HEK293 (cell line): Measurements from ENCODE around the gene DZIP1.

Experiments used
- BCL11A ChIP-seq: fragments of 450-650 bp; formaldehyde crosslinking; IDR thresholded peaks from 2 replicates; pipeline ENCODE4 v1.5.1; 2016; ENCODE audit warnings: low read depth, missing biosample characterization, missing genetic modification characterization
- BCL6B ChIP-seq: fragments of 450-650 bp; formaldehyde crosslinking; IDR thresholded peaks from 2 replicates; pipeline ENCODE4 v1.5.1; 2017; ENCODE audit warnings: missing biosample characterization, missing genetic modification characterization
- CTCF ChIP-seq: fragments of 450-650 bp; formaldehyde crosslinking; IDR thresholded peaks from 2 replicates; pipeline ENCODE4 v1.5.1; 2016; ENCODE audit warnings: missing biosample characterization, missing genetic modification characterization
- INSM2 ChIP-seq: fragments of 450-650 bp; formaldehyde crosslinking; IDR thresholded peaks from 2 replicates; pipeline ENCODE4 v1.5.1; 2016; ENCODE audit warnings: missing biosample characterization, missing genetic modification characterization
- MEIS1 ChIP-seq: sonication (generic); formaldehyde crosslinking; IDR thresholded peaks from 2 replicates; pipeline ENCODE4 v1.8.1; 2022; ENCODE audit warnings: missing genetic modification reagents, mild to moderate bottlenecking, borderline replicate concordance
- MZF1 ChIP-seq: fragments of 450-650 bp; formaldehyde crosslinking; IDR thresholded peaks from 2 replicates; pipeline ENCODE4 v1.5.1; 2017; ENCODE audit warnings: missing biosample characterization, missing genetic modification characterization, borderline replicate concordance
- OSR2 ChIP-seq: fragments of 450-650 bp; formaldehyde crosslinking; IDR thresholded peaks from 2 replicates; pipeline ENCODE4 v1.5.1; 2016; ENCODE audit warnings: missing biosample characterization, missing genetic modification characterization
- RBAK ChIP-seq: fragments of 450-650 bp; formaldehyde crosslinking; IDR thresholded peaks from 2 replicates; pipeline ENCODE4 v1.5.1; 2016; ENCODE audit warnings: missing biosample characterization, missing genetic modification characterization
- ZNF16 ChIP-seq: fragments of 450-650 bp; formaldehyde crosslinking; IDR thresholded peaks from 2 replicates; pipeline ENCODE4 v1.5.1; 2016; ENCODE audit warnings: low read depth, missing biosample characterization, missing genetic modification characterization
- ZNF184 ChIP-seq: fragments of 450-650 bp; IDR thresholded peaks from 2 replicates; pipeline ENCODE4 v1.5.1; 2018; ENCODE audit warnings: missing biosample characterization, mild to moderate bottlenecking, missing genetic modification characterization
- ZNF239 ChIP-seq: fragments of 450-650 bp; formaldehyde crosslinking; IDR thresholded peaks from 2 replicates; pipeline ENCODE4 v1.5.1; 2016; ENCODE audit warnings: missing biosample characterization, missing genetic modification characterization
- ZNF248 ChIP-seq: fragments of 450-650 bp; formaldehyde crosslinking; IDR thresholded peaks from 2 replicates; pipeline ENCODE4 v1.5.1; 2017; ENCODE audit warnings: missing biosample characterization, missing genetic modification characterization
- ZNF274 ChIP-seq, 2 experiments: fragments of 200-500 bp in 1 of 2; fragments of 450-650 bp in 1 of 2; sonication (Bioruptor generic) in 1 of 2; formaldehyde crosslinking in 1 of 2; IDR thresholded peaks; 2 replicates each; pipeline versions ENCODE4 v1.5.1 to v1.6.1; 2014 to 2016; ENCODE audit warnings: borderline replicate concordance in 1 of 2, inconsistent platforms in 1 of 2, low read length in 1 of 2, missing biosample characterization in 1 of 2, missing genetic modification characterization in 1 of 2
- ZNF280C ChIP-seq: fragments of 450-650 bp; formaldehyde crosslinking; IDR thresholded peaks from 2 replicates; pipeline ENCODE4 v1.5.1; 2016; ENCODE audit warnings: missing biosample characterization, missing genetic modification characterization
- ZNF280D ChIP-seq: fragments of 450-650 bp; formaldehyde crosslinking; IDR thresholded peaks from 2 replicates; pipeline ENCODE4 v1.5.1; 2016; ENCODE audit warnings: missing biosample characterization, missing genetic modification characterization
- ZNF350 ChIP-seq: fragments of 450-650 bp; formaldehyde crosslinking; IDR thresholded peaks from 2 replicates; pipeline ENCODE4 v1.5.0; 2017; ENCODE audit warnings: missing biosample characterization, mild to moderate bottlenecking, missing genetic modification characterization
- ZNF362 ChIP-seq: fragments of 450-650 bp; formaldehyde crosslinking; IDR thresholded peaks from 2 replicates; pipeline ENCODE4 v1.5.1; 2016; ENCODE audit warnings: missing biosample characterization, missing genetic modification characterization
- ZNF37A ChIP-seq: fragments of 450-650 bp; IDR thresholded peaks from 2 replicates; pipeline ENCODE4 v1.5.1; 2018; ENCODE audit warnings: missing biosample characterization, missing genetic modification characterization
- ZNF449 ChIP-seq: fragments of 450-650 bp; formaldehyde crosslinking; IDR thresholded peaks from 2 replicates; pipeline ENCODE4 v1.5.1; 2017; ENCODE audit warnings: missing biosample characterization, mild to moderate bottlenecking, missing genetic modification characterization, moderate library complexity
- ZNF473 ChIP-seq: fragments of 450-650 bp; formaldehyde crosslinking; IDR thresholded peaks from 2 replicates; pipeline ENCODE4 v1.5.1; 2017; ENCODE audit warnings: missing biosample characterization, missing genetic modification characterization
- ZNF488 ChIP-seq: fragments of 450-650 bp; formaldehyde crosslinking; IDR thresholded peaks from 2 replicates; pipeline ENCODE4 v1.5.1; 2016; ENCODE audit warnings: missing biosample characterization, missing genetic modification characterization
- ZNF600 ChIP-seq: fragments of 450-650 bp; formaldehyde crosslinking; IDR thresholded peaks from 2 replicates; pipeline ENCODE4 v1.5.1; 2016; ENCODE audit warnings: missing biosample characterization, missing genetic modification characterization
- ZNF610 ChIP-seq: fragments of 450-650 bp; formaldehyde crosslinking; IDR thresholded peaks from 2 replicates; pipeline ENCODE4 v1.5.1; 2016; ENCODE audit warnings: missing biosample characterization, missing genetic modification characterization, borderline replicate concordance
- ZNF664 ChIP-seq: fragments of 450-650 bp; formaldehyde crosslinking; IDR thresholded peaks from 2 replicates; pipeline ENCODE4 v1.5.1; 2016; ENCODE audit warnings: missing biosample characterization, missing genetic modification characterization
- ZNF785 ChIP-seq: fragments of 450-650 bp; formaldehyde crosslinking; IDR thresholded peaks from 2 replicates; pipeline ENCODE4 v1.5.1; 2016; ENCODE audit warnings: missing biosample characterization, missing genetic modification characterization
- ZNF830 ChIP-seq: fragments of 450-650 bp; IDR thresholded peaks from 2 replicates; pipeline ENCODE4 v1.5.0; 2018; ENCODE audit warnings: missing biosample characterization, missing genetic modification characterization, low read depth, mild to moderate bottlenecking, moderate library complexity

The DZIP1 gene

GRCh38 chr13:95643936-95644598 is 439 bp downstream of the DZIP1 start (continued):
- no peak for TF ChIP-seq MEIS1 (CRISPR knock-in tag)
- TF ChIP-seq ZNF248, result no peak
- TF ChIP-seq ZNF664 (tag by site-specific recombination), result no peak
- no peak for TF ChIP-seq ZNF280D (tag by site-specific recombination)
- TF ChIP-seq RBAK (tag by site-specific recombination), result no peak
- no peak for TF ChIP-seq ZNF473 (tag by site-specific recombination)
- no peak for TF ChIP-seq INSM2
- TF ChIP-seq ZNF280C (tag by site-specific recombination), result no peak
- no peak for TF ChIP-seq ZNF37A (tag by site-specific recombination)
- no peak for TF ChIP-seq MZF1 (tag by site-specific recombination)
- no peak for TF ChIP-seq ZNF350 (tag by site-specific recombination)
- TF ChIP-seq ZNF830, result no peak
- TF ChIP-seq ZNF274 (IDR thresholded peaks at IDR 0.05; ENCODE audit: low read length), result no peak
- TF ChIP-seq ZNF274 (tag by site-specific recombination; IDR thresholded peaks at IDR 0.05; ENCODE audit: borderline replicate concordance), result no peak
- no peak; the same call in 1 of the 2 replicates for TF ChIP-seq ZNF449
- no peak for TF ChIP-seq ZNF785
- TF ChIP-seq ZNF16 (tag by site-specific recombination), result no peak
- no peak for TF ChIP-seq ZNF600 (tag by site-specific recombination)
- no peak for TF ChIP-seq BCL11A (tag by site-specific recombination)
- no peak for TF ChIP-seq ZNF488 (tag by site-specific recombination)
- TF ChIP-seq ZNF610 (tag by site-specific recombination), result no peak
- TF ChIP-seq ZNF362 (tag by site-specific recombination), result no peak
- TF ChIP-seq OSR2 (tag by site-specific recombination), result no peak
- TF ChIP-seq CTCF (tag by site-specific recombination), result no peak
- no peak for TF ChIP-seq BCL6B
- no peak for TF ChIP-seq ZNF239 (tag by site-specific recombination)
- TF ChIP-seq ZNF184 (tag by site-specific recombination), result no peak
